Gastroesophageal sphincter (tissue), 4 donors: ENCODE measurements around the gene FHL1. TPM values are rescaled to one million over a fixed set of nuclear protein-coding genes. Genes with fewer than 3 reads are reported as not detected.

Experiments used
- ATAC-seq: fragments of 150-250 bp; one replicate; pipeline ENCODE4 v1.9.1; 2016; ENCODE audit warnings: mild to moderate bottlenecking, moderate library complexity
- H3K27ac ChIP-seq, 4 donors: fragments of 200-600 bp; sonication (generic) in 3 of 4; 1 replicate in 3 of 4; 2 replicates in 1 of 4; pipeline ENCODE4 v1.5.1; 2016 to 2019
- H3K27me3 ChIP-seq: fragments of 200-600 bp; sonication (generic); one replicate; pipeline ENCODE4 v1.5.1; 2019
- H3K36me3 ChIP-seq, 2 donors: fragments of 200-600 bp; sonication (generic); one replicate each; pipeline ENCODE4 v1.5.1; 2019; ENCODE audit warnings: control low read depth in 1 of 2
- H3K4me1 ChIP-seq, 3 donors: fragments of 200-600 bp; sonication (generic); 1 replicate in 2 of 3; 2 replicates in 1 of 3; pipeline ENCODE4 v1.5.1; 2016 to 2019; ENCODE audit warnings: control low read depth in 2 of 3
- H3K4me3 ChIP-seq, 2 donors: fragments of 200-600 bp; sonication (generic); one replicate each; pipeline ENCODE4 v1.5.1; 2019; ENCODE audit warnings: mild to moderate bottlenecking in 1 of 2, moderate library complexity in 1 of 2
- H3K9me3 ChIP-seq, 3 donors: fragments of 200-600 bp; sonication (generic); one replicate each; pipeline ENCODE4 v1.5.1; 2017 to 2019; ENCODE audit warnings: control low read depth in 2 of 3
- EP300 ChIP-seq: sonication (generic); formaldehyde crosslinking; IDR thresholded peaks from one replicate; pipeline ENCODE4 v1.6.1; 2017; ENCODE audit warnings: antibody characterized with exemption, mild to moderate bottlenecking
- POLR2A ChIP-seq, 2 donors: fragments of 450-650 bp; IDR thresholded peaks; one replicate each; pipeline ENCODE4 v1.6.1; 2017; ENCODE audit warnings: antibody characterized with exemption in 2 of 2, mild to moderate bottlenecking in 2 of 2, moderate library complexity in 1 of 2
- POLR2AphosphoS5 ChIP-seq: sonication (generic); formaldehyde crosslinking; IDR thresholded peaks from one replicate; pipeline ENCODE4 v1.6.1; 2017; ENCODE audit warnings: antibody characterized with exemption
- WGBS, 2 donors: methylation state at CpG; one replicate each; pipeline ENCODE4 v1.1.5; 2018; ENCODE audit warnings: low coverage in 1 of 2; 5-methylcytosine and 5-hydroxymethylcytosine counted together
- total RNA-seq, 4 donors: library from RNA; depleted of rRNA; stranded (reverse); fragments of >200 nt; gene quantifications; one replicate each; pipeline ENCODE4 v1.1.0, GENCODE V29; 2016
- TF ChIP-seq, protein P1 (sequence below), 4 experiments: fragments of 200-600 bp in 2 of 4; fragments of 450-650 bp in 2 of 4; sonication (generic) in 1 of 4; IDR thresholded peaks; one replicate each; pipeline ENCODE4 v1.5.1; 2017 to 2019; ENCODE audit warnings: antibody characterized with exemption in 4 of 4, mild to moderate bottlenecking in 2 of 4, moderate library complexity in 2 of 4

Gene FHL1
- total RNA-seq, 4 donors from 2014 or later = 2,495 to 4,363 (median 3,004) TPM

DNA sequence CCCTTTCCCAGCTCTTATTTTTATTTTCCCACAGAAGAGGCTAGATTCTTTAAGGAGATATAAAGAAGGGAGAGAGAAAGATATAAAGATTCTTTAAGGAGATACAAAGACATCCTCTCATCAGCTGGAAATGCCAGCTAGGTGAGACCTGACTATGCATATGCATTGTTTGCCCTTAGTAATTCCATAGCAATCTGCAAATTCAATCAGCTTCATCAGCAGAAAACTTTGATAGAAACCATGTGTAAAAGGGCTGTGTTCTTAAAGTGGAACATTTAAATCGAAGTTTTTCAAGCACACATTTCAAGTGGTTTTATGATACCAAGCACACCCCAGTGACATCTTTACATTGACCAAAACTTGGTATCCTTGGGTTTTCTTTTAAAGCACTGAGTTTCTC, 24.1 kb downstream of the FHL1 start:
- 17 to 29% methylated on average over 1 of the region's 1 CpG for WGBS, 2 donors
- Histone ChIP-seq H3K27ac (peak overlapping the region; percentile 88 to 99 (median 94)), H3K9me3 (no peaks in the 10 kb centered on the region), H3K4me1 (peaks cover 2 to 72% (median 6%) of the 10 kb centered on the region in 3 donors), H3K27me3 (no peaks in the 10 kb centered on the region), H3K4me3 (peak overlapping the region in 1 of 2 donors; percentile 36), H3K36me3 (no peaks in the 10 kb centered on the region)
- ATAC-seq = no peak
- TF ChIP-seq POLR2A (IDR thresholded peaks at IDR 0.05) = no peak
- TF ChIP-seq EP300 = no peak
- TF ChIP-seq POLR2AphosphoS5 = no peak
- TF ChIP-seq, protein P1, sequence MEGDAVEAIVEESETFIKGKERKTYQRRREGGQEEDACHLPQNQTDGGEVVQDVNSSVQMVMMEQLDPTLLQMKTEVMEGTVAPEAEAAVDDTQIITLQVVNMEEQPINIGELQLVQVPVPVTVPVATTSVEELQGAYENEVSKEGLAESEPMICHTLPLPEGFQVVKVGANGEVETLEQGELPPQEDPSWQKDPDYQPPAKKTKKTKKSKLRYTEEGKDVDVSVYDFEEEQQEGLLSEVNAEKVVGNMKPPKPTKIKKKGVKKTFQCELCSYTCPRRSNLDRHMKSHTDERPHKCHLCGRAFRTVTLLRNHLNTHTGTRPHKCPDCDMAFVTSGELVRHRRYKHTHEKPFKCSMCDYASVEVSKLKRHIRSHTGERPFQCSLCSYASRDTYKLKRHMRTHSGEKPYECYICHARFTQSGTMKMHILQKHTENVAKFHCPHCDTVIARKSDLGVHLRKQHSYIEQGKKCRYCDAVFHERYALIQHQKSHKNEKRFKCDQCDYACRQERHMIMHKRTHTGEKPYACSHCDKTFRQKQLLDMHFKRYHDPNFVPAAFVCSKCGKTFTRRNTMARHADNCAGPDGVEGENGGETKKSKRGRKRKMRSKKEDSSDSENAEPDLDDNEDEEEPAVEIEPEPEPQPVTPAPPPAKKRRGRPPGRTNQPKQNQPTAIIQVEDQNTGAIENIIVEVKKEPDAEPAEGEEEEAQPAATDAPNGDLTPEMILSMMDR (IDR thresholded peaks at IDR 0.05) = no peak

- 8% methylated on average over 2 of the region's 2 CpGs; no CpG with 5 or more reads in 1 of the 2 donors for WGBS, 2 donors
- Histone ChIP-seq H3K4me3 (no peak overlapping the region), H3K27me3 (no peaks in the 10 kb centered on the region), H3K36me3 (no peaks in the 10 kb centered on the region), H3K27ac (peak overlapping the region; percentile 83 to 99 (median 94)), H3K9me3 (no peaks in the 10 kb centered on the region), H3K4me1 (peaks cover 2 to 82% (median 7%) of the 10 kb centered on the region in 3 donors)
- peak; percentile 96 for ATAC-seq
- TF ChIP-seq POLR2A (IDR thresholded peaks at IDR 0.05) (no peak), EP300 (no peak), POLR2AphosphoS5 (peak; percentile 95)
These were observed 29.1 kb downstream of the FHL1 start for GRCh38 chrX:136176399-136176825.

DNA sequence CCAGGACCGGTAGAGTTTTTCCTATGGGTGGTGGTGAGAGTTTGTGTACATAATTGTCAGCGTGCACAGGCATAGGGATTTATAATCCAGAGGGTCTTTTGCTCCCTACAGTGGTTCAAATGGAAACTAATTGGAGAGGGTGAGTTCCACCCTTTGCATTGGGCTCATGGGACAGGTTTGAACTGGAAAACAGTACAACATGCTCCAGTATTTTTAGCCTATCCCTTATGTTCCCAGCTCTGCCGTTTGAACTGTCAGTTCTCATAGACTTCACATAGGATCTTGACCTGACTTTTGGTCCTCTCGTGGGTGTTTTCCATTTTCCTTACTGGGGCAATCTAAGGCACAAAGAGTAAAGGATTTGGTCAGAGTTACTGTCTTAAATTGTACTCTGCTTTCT, 31.8 kb downstream of the FHL1 start:
- Histone ChIP-seq H3K27ac (peak overlapping the region; percentile 83 to 99 (median 94)), H3K36me3 (no peaks in the 10 kb centered on the region), H3K4me3 (no peak overlapping the region), H3K27me3 (no peaks in the 10 kb centered on the region), H3K9me3 (no peaks in the 10 kb centered on the region), H3K4me1 (peaks cover 5 to 91% (median 5%) of the 10 kb centered on the region in 3 donors)
- TF ChIP-seq, protein P1 (IDR thresholded peaks at IDR 0.05) = no peak
- TF ChIP-seq EP300 = no peak
- TF ChIP-seq POLR2A (IDR thresholded peaks at IDR 0.05) = no peak
- no peak for TF ChIP-seq POLR2AphosphoS5
- WGBS, 2 donors = 13 to 79% methylated on average over 3 to 4 of the region's 4 CpGs
- no peak for ATAC-seq

- TF ChIP-seq EP300 (no peak), POLR2AphosphoS5 (no peak), POLR2A (IDR thresholded peaks at IDR 0.05) (no peak)
- TF ChIP-seq, protein P1 (IDR thresholded peaks at IDR 0.05) = no peak
- no peaks in the 10 kb centered on the region for H3K36me3 ChIP-seq
- peak; percentile 72 for ATAC-seq
- H3K4me1 ChIP-seq = peaks cover 2 to 89% (median 4%) of the 10 kb centered on the region in 3 donors
- no peaks in the 10 kb centered on the region for H3K9me3 ChIP-seq
- WGBS, 2 donors = 14 to 29% methylated on average over 1 to 3 of the region's 3 CpGs
- H3K27me3 ChIP-seq = no peaks in the 10 kb centered on the region
- H3K4me3 ChIP-seq = no peak overlapping the region
- H3K27ac ChIP-seq = peak overlapping the region; percentile 83 to 99 (median 94)
These were observed 35.1 kb downstream of the FHL1 start for GRCh38 chrX:136182414-136182813.

- 34 to 58% methylated on average over 3 to 4 of the region's 4 CpGs for WGBS, 2 donors
- peaks cover 2 to 84% (median 4%) of the 10 kb centered on the region in 3 donors for H3K4me1 ChIP-seq
- H3K9me3 ChIP-seq = no peaks in the 10 kb centered on the region
- peak overlapping the region; percentile 83 to 99 (median 94) for H3K27ac ChIP-seq
- no peaks in the 10 kb centered on the region for H3K36me3 ChIP-seq
- no peak for ATAC-seq
- TF ChIP-seq POLR2AphosphoS5 = no peak
- no peak for TF ChIP-seq EP300
- TF ChIP-seq, protein P1 (IDR thresholded peaks at IDR 0.05) = no peak
- TF ChIP-seq POLR2A (IDR thresholded peaks at IDR 0.05) = no peak
- no peaks in the 10 kb centered on the region for H3K27me3 ChIP-seq
- no peak overlapping the region for H3K4me3 ChIP-seq
These were observed 35.8 kb downstream of the FHL1 start for GRCh38 chrX:136183172-136183571.
